Lung (tissue), 12 donors: ENCODE measurements around the gene EVI5. TPM values are rescaled to one million over a fixed set of nuclear protein-coding genes. Genes with fewer than 3 reads are reported as not detected.

Experiments
- ATAC-seq: fragments of 200-7000 bp; cut with Tn5 transposase; one replicate; pipeline ENCODE4 v1.9.1; 2020; ENCODE audit warnings: moderate number of reproducible peaks; ENCODE audit not compliant: insufficient read depth, low FRiP score
- DNase-seq, 3 donors: peaks; one replicate each; pipeline ENCODE4 v3.0.0-alpha.2; 2013 to 2017
- H3K27ac ChIP-seq, 2 donors: one replicate each; pipeline ENCODE4 v1.5.1; 2013; ENCODE audit warnings: mild to moderate bottlenecking in 2 of 2, moderate library complexity in 2 of 2, control low read depth in 1 of 2, inconsistent platforms in 1 of 2, low read depth in 1 of 2, low read length in 1 of 2
- H3K27me3 ChIP-seq, 3 donors: one replicate each; pipeline ENCODE4 v1.5.1; 2013; ENCODE audit warnings: low read length in 2 of 3; ENCODE audit not compliant: control insufficient read depth in 3 of 3, insufficient read depth in 3 of 3
- H3K36me3 ChIP-seq, 4 donors: one replicate each; pipeline ENCODE4 v1.5.1; 2013; ENCODE audit warnings: low read length in 4 of 4, mild to moderate bottlenecking in 1 of 4, moderate library complexity in 1 of 4; ENCODE audit not compliant: control insufficient read depth in 4 of 4, insufficient read depth in 4 of 4
- H3K4me1 ChIP-seq, 5 donors: one replicate each; pipeline ENCODE4 v1.5.1; 2013; ENCODE audit warnings: low read length in 5 of 5, mild to moderate bottlenecking in 2 of 5, moderate library complexity in 1 of 5; ENCODE audit not compliant: control insufficient read depth in 5 of 5, insufficient read depth in 5 of 5
- H3K4me3 ChIP-seq: one replicate; pipeline ENCODE4 v1.5.1; 2013; ENCODE audit warnings: mild to moderate bottlenecking, control low read depth, moderate library complexity
- H3K9ac ChIP-seq, 2 donors: one replicate each; pipeline ENCODE4 v1.5.1; 2013; ENCODE audit warnings: low read length in 2 of 2, control low read depth in 1 of 2; ENCODE audit not compliant: insufficient read depth in 1 of 2
- H3K9me3 ChIP-seq, 4 donors: one replicate each; pipeline ENCODE4 v1.5.1; 2013; ENCODE audit warnings: low read length in 3 of 4, mild to moderate bottlenecking in 1 of 4, moderate library complexity in 1 of 4; ENCODE audit not compliant: control insufficient read depth in 4 of 4, insufficient read depth in 3 of 4
- CTCF ChIP-seq: IDR thresholded peaks from 2 replicates; pipeline ENCODE4 v1.5.1; 2012; ENCODE audit warnings: mild to moderate bottlenecking; ENCODE audit errors: control extremely low read depth, extremely low read depth
- WGBS, 2 donors: extraction: QIAGEN DNeasy Blood & Tissue Kit; methylation state at CpG; one replicate each; pipeline ENCODE4 v1.1.7; 2013; 5-methylcytosine and 5-hydroxymethylcytosine counted together
- polyA plus RNA-seq, 2 donors: library from polyadenylated mRNA; stranded (reverse); fragments of 200-250 nt; gene quantifications; one replicate each; pipeline ENCODE4 v1.2.1, GENCODE V29; 2013
- total RNA-seq, 2 donors: library from RNA; depleted of rRNA in 1 of 2; stranded (reverse); fragments of >200 nt in 1 of 2; gene quantifications; one replicate each; pipeline ENCODE4 v1.2.1, GENCODE V29; 2014 to 2021
- donor health status: control.
- donor health status: control.
- donor health status: Bipolar disorder and iron deficiency.
- donor health status: healthy.
- donor health status: DM: yes; HTN: yes; CAD: no.

EVI5 gene
- total and polyA plus RNA-seq, 4 donors, result 4.9 to 88.8 (median 25.1) TPM

- Histone ChIP-seq H3K27me3 (peaks cover 2 to 86% (median 80%) of the 10 kb centered on the region in 3 donors), H3K27ac (no peak overlapping the region), H3K9ac (no peak overlapping the region), H3K4me3 (peak overlapping the region; percentile 24), H3K4me1 (peaks cover 0 to 64% (median 21%) of the 10 kb centered on the region in 5 donors), H3K36me3 (no peaks in the 10 kb centered on the region), H3K9me3 (peaks cover 0 to 10% (median 0%) of the 10 kb centered on the region in 4 donors)
- DNase-seq (peak; percentile 23 to 36 (median 35)), ATAC-seq (no peak)
- 1 to 3% methylated on average over 47 to 56 of the region's 56 CpGs for WGBS, 2 donors
- no peak for TF ChIP-seq CTCF
Measured at GRCh38 chr1:92483610-92484471, 301.1 kb downstream of the EVI5 start.

- peaks cover 0 to 64% (median 21%) of the 10 kb centered on the region in 5 donors for H3K4me1 ChIP-seq
- H3K27me3 ChIP-seq, result peaks cover 2 to 86% (median 80%) of the 10 kb centered on the region in 3 donors
- no peak overlapping the region for H3K27ac ChIP-seq
- DNase-seq (peak in 1 of 3 donors; percentile 62), ATAC-seq (no peak)
- no peak overlapping the region for H3K9ac ChIP-seq
- H3K36me3 ChIP-seq, result no peaks in the 10 kb centered on the region
- H3K9me3 ChIP-seq, result peaks cover 0 to 10% (median 0%) of the 10 kb centered on the region in 4 donors
- peak overlapping the region; percentile 24 for H3K4me3 ChIP-seq
- TF ChIP-seq CTCF, result no peak
- WGBS, 2 donors, result 1 to 4% methylated on average over 62 of the region's 62 CpGs
Measured at GRCh38 chr1:92482665-92483609, 302.0 kb downstream of the EVI5 start.

- Histone ChIP-seq H3K9ac (no peak overlapping the region), H3K4me1 (peaks cover 0 to 64% (median 21%) of the 10 kb centered on the region in 5 donors), H3K27ac (no peak overlapping the region), H3K27me3 (peaks cover 2 to 86% (median 78%) of the 10 kb centered on the region in 3 donors), H3K4me3 (peak overlapping the region; percentile 12), H3K36me3 (no peaks in the 10 kb centered on the region), H3K9me3 (peaks cover 0 to 10% (median 0%) of the 10 kb centered on the region in 4 donors)
- DNase-seq (peak; percentile 69 to 81 (median 81)), ATAC-seq (no peak)
- WGBS, 2 donors, result 12 to 15% methylated on average over 39 of the region's 39 CpGs
- TF ChIP-seq CTCF, result no peak
Measured at GRCh38 chr1:92481971-92482664, 302.8 kb downstream of the EVI5 start.
